HepG2 (cell line): ENCODE results near the gene TMCO6. TPM values are rescaled to one million over a fixed set of nuclear protein-coding genes. Genes with fewer than 3 reads are reported as not detected.

Experiments
- GFI1 ChIP-seq: sonication (generic); formaldehyde crosslinking; IDR thresholded peaks from 2 replicates; pipeline ENCODE4 v1.5.0; 2020; ENCODE audit warnings: missing genetic modification reagents, mild to moderate bottlenecking, borderline replicate concordance
- GPBP1L1 ChIP-seq: sonication (generic); formaldehyde crosslinking; IDR thresholded peaks from 2 replicates; pipeline ENCODE4 v1.5.0; 2020; ENCODE audit warnings: mild to moderate bottlenecking, missing genetic modification reagents
- GRHL1 ChIP-seq: sonication (generic); formaldehyde crosslinking; conservative IDR thresholded peaks from 2 replicates; pipeline ENCODE4 v1.8.0; 2022; ENCODE audit warnings: missing genetic modification reagents
- GZF1 ChIP-seq: sonication (generic); formaldehyde crosslinking; IDR thresholded peaks from 2 replicates; pipeline ENCODE4 v1.5.1; 2020; ENCODE audit warnings: mild to moderate bottlenecking, missing genetic modification reagents
- MXI1 ChIP-seq: IDR thresholded peaks from 3 replicates; pipeline ENCODE4 v1.6.1; 2012; ENCODE audit warnings: low read depth, low read length, inconsistent platforms, borderline replicate concordance
- ZBTB46 ChIP-seq: sonication (generic); formaldehyde crosslinking; IDR thresholded peaks from 2 replicates; pipeline ENCODE4 v1.4.0; 2020; ENCODE audit warnings: mild to moderate bottlenecking, missing genetic modification reagents, borderline replicate concordance
- ZFY ChIP-seq: sonication (generic); formaldehyde crosslinking; IDR thresholded peaks from 2 replicates; pipeline ENCODE4 v1.4.0; 2020; ENCODE audit warnings: missing genetic modification reagents
- ZNF280B ChIP-seq: sonication (generic); formaldehyde crosslinking; IDR thresholded peaks from 2 replicates; pipeline ENCODE4 v1.5.0; 2020; ENCODE audit warnings: missing genetic modification reagents, mild to moderate bottlenecking, borderline replicate concordance
- ZNF446 ChIP-seq: sonication (generic); formaldehyde crosslinking; IDR thresholded peaks from 2 replicates; pipeline ENCODE4 v1.5.0; 2020; ENCODE audit warnings: mild to moderate bottlenecking, missing genetic modification reagents
- ZNF670 ChIP-seq: sonication (generic); formaldehyde crosslinking; IDR thresholded peaks from 2 replicates; pipeline ENCODE4 v1.8.0; 2022; ENCODE audit warnings: mild to moderate bottlenecking, missing genetic modification reagents, borderline replicate concordance
- polyA plus RNA-seq, 8 experiments: library from polyadenylated mRNA; depleted of rRNA in 3 of 8; stranded (reverse) in 7 of 8; unstranded in 1 of 8; fragments of >200 nt; fragmentation: Illumina TruSeq in 4 of 8; extraction: Trizol in 4 of 8; gene quantifications; 2 replicates each; pipeline versions ENCODE4 v1.2.1 to v1.2.3, GENCODE V29; 2011 to 2016; ENCODE audit warnings: low read depth in 4 of 8, missing spikeins in 1 of 8, mixed read lengths in 1 of 8; ENCODE audit not compliant: insufficient read depth in 1 of 8
- total RNA-seq, 5 experiments: library from RNA; depleted of rRNA; stranded (reverse); fragments of >200 nt; fragmentation: Illumina TruSeq; extraction: Trizol; gene quantifications; 2 replicates each; pipeline ENCODE4 v1.2.3, GENCODE V29; 2016; ENCODE audit warnings: low read depth in 1 of 5

Gene TMCO6
- total and polyA plus RNA-seq, 2 of the 13 experiments (the other 11 are each of a cell fraction or from before 2014, with no cell fraction given): 16.6 to 28.2 TPM

GRCh38 chr5:140596321-140596741, 42.9 kb upstream of the TMCO6 start (continued):
- TF ChIP-seq GFI1 (CRISPR knock-in tag) (no peak), ZNF670 (CRISPR knock-in tag) (no peak), GPBP1L1 (no peak), GZF1 (CRISPR knock-in tag) (no peak), ZFY (CRISPR knock-in tag) (no peak), ZNF280B (CRISPR knock-in tag) (no peak), ZBTB46 (CRISPR knock-in tag) (no peak), MXI1 (no peak), ZNF446 (CRISPR knock-in tag) (no peak), GRHL1 (CRISPR knock-in tag) (no peak)
- TF ChIP-seq, all 625 proteins: peak for 0
